A549 (cell line): ENCODE results near the gene TMX1.

Source experiments
- CEBPB ChIP-seq, 2 experiments: fragments of >200 bp in 1 of 2; sonication (Bioruptor Twin) in 1 of 2; formaldehyde crosslinking in 1 of 2; IDR thresholded peaks; 2 replicates each; pipeline ENCODE4 v1.6.1; 2012 to 2016
- CTCF ChIP-seq: fragments of >200 bp; sonication (Bioruptor Twin); formaldehyde crosslinking; IDR thresholded peaks from 3 replicates; pipeline ENCODE4 v1.5.1; 2016
- EP300 ChIP-seq, 2 experiments: fragments of >200 bp; sonication (Bioruptor Twin); formaldehyde crosslinking; IDR thresholded peaks; 2 replicates in 1 of 2; 3 replicates in 1 of 2; pipeline ENCODE4 v1.6.1; 2016 to 2017
- HDAC2 ChIP-seq: fragments of 200-600 bp; sonication (generic); IDR thresholded peaks from 2 replicates; pipeline ENCODE4 v1.6.1; 2016
- JUN ChIP-seq, 2 experiments: fragments of >200 bp; sonication (Bioruptor Twin); formaldehyde crosslinking; IDR thresholded peaks; 2 replicates in 1 of 2; 3 replicates in 1 of 2; pipeline ENCODE4 v1.6.1; 2016 to 2017
- JUNB ChIP-seq: fragments of >200 bp; sonication (Bioruptor Twin); formaldehyde crosslinking; IDR thresholded peaks from 2 replicates; pipeline ENCODE4 v1.6.1; 2016
- PHF8 ChIP-seq: fragments of 200-600 bp; sonication (generic); IDR thresholded peaks from 2 replicates; pipeline ENCODE4 v1.6.1; 2016; ENCODE audit warnings: low read depth, mild to moderate bottlenecking, antibody characterized with exemption, moderate library complexity, borderline replicate concordance
- POLR2A ChIP-seq: IDR thresholded peaks from 2 replicates; pipeline ENCODE4 v1.6.1; 2012; ENCODE audit warnings: mild to moderate bottlenecking, low read length
- RAD21 ChIP-seq, 2 experiments: fragments of >200 bp in 1 of 2; sonication (Bioruptor Twin) in 1 of 2; formaldehyde crosslinking in 1 of 2; IDR thresholded peaks in 1 of 2; conservative IDR thresholded peaks in 1 of 2; 2 replicates in 1 of 2; 3 replicates in 1 of 2; pipeline ENCODE4 v1.6.1; 2012 to 2018; ENCODE audit warnings: inconsistent platforms in 1 of 2
- REST ChIP-seq: fragments of 200-600 bp; sonication (generic); IDR thresholded peaks from 2 replicates; pipeline ENCODE4 v1.6.1; 2016; ENCODE audit warnings: antibody characterized with exemption, mild to moderate bottlenecking, moderate library complexity
- USF2 ChIP-seq: fragments of 450-650 bp; IDR thresholded peaks from 2 replicates; pipeline ENCODE4 v1.6.1; 2014; ENCODE audit warnings: antibody characterized with exemption

- no peak for TF ChIP-seq CTCF
- no peak for TF ChIP-seq JUNB
- TF ChIP-seq HDAC2 = no peak
- TF ChIP-seq USF2 = no peak
- TF ChIP-seq JUN (IDR thresholded peaks at IDR 0.05) = no peak
- TF ChIP-seq CEBPB (IDR thresholded peaks at IDR 0.05) = no peak
- TF ChIP-seq PHF8 = no peak
- no peak for TF ChIP-seq REST
- TF ChIP-seq POLR2A = no peak
- no peak for TF ChIP-seq EP300 (IDR thresholded peaks at IDR 0.05)
- no peak for TF ChIP-seq RAD21 (conservative IDR thresholded peaks at IDR 0.05 in 1 of 2, IDR thresholded peaks at IDR 0.05 in 1 of 2)
These were observed 44.2 kb downstream of the TMX1 start for GRCh38 chr14:51284241-51284640.
